Stimulated activated naive CD8-positive, alpha-beta T cell treated with anti-CD3 and anti-CD28 coated beads, Interleukin-15, Interleukin-2, amounts not matched to agents 100 ng/mL and 50 ng/mL, for 24 hours (primary cell): Measurements from ENCODE around the gene HSD17B13.
"Not testable (repeated sequence)": the region's sequence is repeated elsewhere in the genome, so short reads cannot be mapped to it uniquely, and the experiment has no call there.

Source experiments
- H3K27ac Mint-ChIP-seq: one replicate; pipeline ENCODE4 v1.8.0; 2021; ENCODE audit warnings: mild to moderate bottlenecking, mixed read lengths
- H3K27me3 Mint-ChIP-seq: one replicate; pipeline ENCODE4 v1.8.0; 2021; ENCODE audit warnings: mixed read lengths
- H3K36me3 Mint-ChIP-seq: one replicate; pipeline ENCODE4 v1.8.0; 2021; ENCODE audit warnings: low read depth, mixed read lengths
- H3K4me1 Mint-ChIP-seq: one replicate; pipeline ENCODE4 v1.8.0; 2021; ENCODE audit warnings: low read depth, mixed read lengths
- H3K4me3 Mint-ChIP-seq: one replicate; pipeline ENCODE4 v1.8.0; 2021; ENCODE audit warnings: mild to moderate bottlenecking, mixed read lengths
- H3K9me3 Mint-ChIP-seq: one replicate; pipeline ENCODE4 v1.8.0; 2021; ENCODE audit warnings: mixed read lengths

HSD17B13 gene, protein sequence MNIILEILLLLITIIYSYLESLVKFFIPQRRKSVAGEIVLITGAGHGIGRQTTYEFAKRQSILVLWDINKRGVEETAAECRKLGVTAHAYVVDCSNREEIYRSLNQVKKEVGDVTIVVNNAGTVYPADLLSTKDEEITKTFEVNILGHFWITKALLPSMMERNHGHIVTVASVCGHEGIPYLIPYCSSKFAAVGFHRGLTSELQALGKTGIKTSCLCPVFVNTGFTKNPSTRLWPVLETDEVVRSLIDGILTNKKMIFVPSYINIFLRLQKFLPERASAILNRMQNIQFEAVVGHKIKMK

DNA sequence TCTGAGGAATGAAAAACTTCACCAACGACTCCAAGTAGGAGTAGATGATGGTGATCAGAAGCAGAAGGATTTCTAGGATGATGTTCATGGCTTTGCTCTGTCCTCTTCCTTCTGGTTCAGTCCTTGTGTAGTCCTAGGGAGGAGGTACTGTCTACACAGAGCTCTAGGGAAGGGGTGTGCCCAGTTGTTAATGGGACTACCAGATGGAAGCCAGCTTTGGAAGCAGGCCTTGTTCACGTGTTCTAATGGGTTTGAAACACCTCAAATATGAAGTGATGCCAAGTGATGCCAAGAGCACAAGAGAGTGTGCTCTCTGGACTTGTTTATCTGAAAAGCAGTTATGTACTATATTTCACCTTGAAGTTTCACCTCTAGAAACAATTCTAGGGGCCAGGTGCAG lies at the start of gene HSD17B13:
Gene HSD17B13, minus strand, starts transcription at position 129 of the 400 bp plus-strand sequence. Its CDS starts 41 bp downstream, at position 88.
- Mint-ChIP-seq H3K36me3 (no peaks in the 10 kb centered on the region), H3K4me1 (no peaks in the 10 kb centered on the region), H3K27me3 (no peaks in the 10 kb centered on the region), H3K27ac (no peak within 1 kb of the TSS), H3K9me3 (no peaks in the 10 kb centered on the region), H3K4me3 (no peak within 1 kb of the TSS)

DNA sequence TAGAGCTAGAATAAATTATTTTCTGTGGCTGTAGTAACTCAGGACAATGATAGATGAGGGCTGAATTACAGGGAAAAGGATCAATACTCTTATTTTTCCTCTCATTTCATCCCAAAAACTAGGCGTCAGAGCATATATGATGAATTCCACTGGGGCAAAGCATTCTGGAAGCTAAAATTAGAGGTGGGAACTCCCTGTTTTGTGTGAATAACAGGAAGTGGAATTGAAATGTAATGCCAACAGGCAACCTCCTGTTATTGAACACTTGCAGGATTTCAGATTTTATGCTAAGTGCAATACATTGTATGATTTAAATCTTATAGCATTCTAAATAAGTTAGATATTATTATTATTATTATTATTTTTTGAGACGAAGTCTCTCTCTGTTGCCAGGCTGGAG lies 47.4 kb upstream of the HSD17B13 start:
- H3K4me1 Mint-ChIP-seq: no peaks in the 10 kb centered on the region
- H3K9me3 Mint-ChIP-seq: no peaks in the 10 kb centered on the region
- H3K4me3 Mint-ChIP-seq: no peak overlapping the region
- peaks cover 38% of the 10 kb centered on the region for H3K36me3 Mint-ChIP-seq
- H3K27ac Mint-ChIP-seq: no peak overlapping the region
- H3K27me3 Mint-ChIP-seq: no peaks in the 10 kb centered on the region

DNA sequence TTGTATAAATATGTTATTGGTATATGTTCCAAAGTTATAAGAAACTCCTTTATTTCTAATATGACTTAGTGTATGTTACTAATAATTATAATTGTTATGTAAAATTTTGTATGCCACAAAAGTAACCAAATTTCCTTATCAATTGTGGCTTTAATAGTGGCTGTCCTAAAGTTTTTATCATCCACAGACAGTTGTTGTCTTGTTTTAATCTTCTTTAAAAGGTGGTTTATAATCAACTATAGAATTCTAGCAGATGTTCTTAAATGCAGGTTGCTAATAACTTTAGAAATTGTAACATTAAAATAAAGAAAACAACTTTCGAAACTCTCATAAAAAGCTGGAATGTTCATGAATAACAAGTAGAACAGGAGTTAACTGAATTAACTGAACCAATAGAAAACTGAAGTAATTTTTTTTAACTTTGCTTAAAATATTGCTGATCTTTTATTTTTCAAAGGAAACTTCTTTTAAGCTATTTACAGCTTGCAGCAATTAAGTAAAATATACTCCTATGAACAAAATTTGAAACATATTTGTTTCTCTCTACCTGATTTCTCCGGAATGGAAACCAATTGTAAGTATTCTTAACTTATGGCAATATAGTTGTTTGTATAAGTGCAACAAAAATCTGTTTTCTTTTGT lies 44.0 kb upstream of the HSD17B13 start:
- no peak overlapping the region for H3K27ac Mint-ChIP-seq
- no peaks in the 10 kb centered on the region for H3K4me1 Mint-ChIP-seq
- H3K9me3 Mint-ChIP-seq: no peaks in the 10 kb centered on the region
- H3K36me3 Mint-ChIP-seq: peaks cover 29% of the 10 kb centered on the region
- no peak overlapping the region for H3K4me3 Mint-ChIP-seq
- no peaks in the 10 kb centered on the region for H3K27me3 Mint-ChIP-seq

DNA sequence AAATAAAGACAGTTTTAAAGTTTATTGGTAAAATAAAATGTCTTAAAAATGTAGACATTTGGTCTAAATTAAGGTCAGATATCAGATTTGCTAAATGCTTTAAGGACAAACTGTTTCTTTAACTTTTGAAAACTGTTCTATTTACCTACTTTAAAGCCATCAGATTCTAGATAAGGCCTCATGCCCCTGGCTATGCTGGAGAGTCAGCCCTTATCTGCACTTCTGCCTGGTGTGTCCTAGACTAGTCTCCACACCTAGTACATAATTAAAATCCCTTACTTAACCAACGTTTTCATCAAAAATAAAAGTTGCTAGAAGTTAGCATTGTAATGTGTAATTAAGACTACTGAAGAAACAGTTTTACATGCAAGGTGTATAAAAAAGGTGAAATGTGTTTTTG lies 42.7 kb upstream of the HSD17B13 start:
- Mint-ChIP-seq H3K9me3 (no peaks in the 10 kb centered on the region), H3K27ac (no peak overlapping the region), H3K4me3 (no peak overlapping the region), H3K4me1 (no peaks in the 10 kb centered on the region), H3K36me3 (peaks cover 22% of the 10 kb centered on the region), H3K27me3 (no peaks in the 10 kb centered on the region)

DNA sequence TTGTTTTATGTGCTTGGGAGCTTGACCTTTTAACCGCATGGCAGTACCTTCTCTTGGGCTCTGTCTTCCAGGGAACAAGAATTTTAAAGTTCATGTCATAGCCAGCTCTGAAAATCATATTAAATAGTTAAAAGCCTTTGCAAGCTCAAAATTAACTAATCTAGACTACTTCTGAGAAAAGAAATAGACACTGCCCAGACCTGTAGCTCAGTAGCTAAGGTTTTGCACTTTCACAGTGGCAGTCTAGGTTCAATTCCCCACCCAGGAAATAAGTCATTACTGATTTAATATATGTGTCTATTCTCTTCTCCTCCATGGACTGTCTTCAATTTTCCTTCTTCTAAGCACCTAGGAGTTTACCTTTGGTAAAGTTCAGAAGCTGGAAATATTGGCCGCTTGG lies 40.9 kb upstream of the HSD17B13 start:
- H3K27me3 Mint-ChIP-seq: no peaks in the 10 kb centered on the region
- H3K9me3 Mint-ChIP-seq: no peaks in the 10 kb centered on the region
- H3K4me1 Mint-ChIP-seq: no peaks in the 10 kb centered on the region
- H3K4me3 Mint-ChIP-seq: no peak overlapping the region
- no peak overlapping the region for H3K27ac Mint-ChIP-seq
- peaks cover 21% of the 10 kb centered on the region for H3K36me3 Mint-ChIP-seq

DNA sequence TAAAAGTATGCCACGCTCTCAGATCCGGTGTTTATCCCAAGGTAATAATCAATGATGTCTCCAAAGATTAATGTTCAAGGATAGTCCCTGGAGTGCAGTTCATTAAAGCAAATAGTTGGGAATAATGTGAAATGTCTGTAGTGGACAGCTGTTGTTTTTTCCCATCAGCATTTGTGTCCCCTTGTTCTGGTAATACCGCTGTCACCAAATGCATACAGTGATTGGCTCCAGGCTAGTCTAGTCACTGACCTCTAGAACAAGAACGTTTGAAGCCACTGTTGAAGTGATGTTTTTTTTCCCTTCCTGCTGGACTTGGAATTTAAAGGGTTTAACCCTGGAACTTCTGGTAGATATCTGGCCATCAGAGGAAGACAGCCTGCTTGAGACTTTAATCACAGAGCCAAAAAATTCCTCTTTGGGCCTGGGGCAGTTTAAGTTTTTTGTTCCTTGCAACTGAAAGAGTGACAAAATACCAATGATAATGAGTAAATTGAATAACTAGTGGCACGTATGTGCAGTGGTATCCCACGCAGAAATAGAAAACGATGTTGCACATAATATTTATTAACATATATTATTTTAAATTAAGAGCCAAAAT lies 37.8 kb upstream of the HSD17B13 start:
- Mint-ChIP-seq H3K27ac (no peak overlapping the region), H3K4me3 (no peak overlapping the region), H3K27me3 (no peaks in the 10 kb centered on the region), H3K36me3 (peaks cover 17% of the 10 kb centered on the region), H3K4me1 (no peaks in the 10 kb centered on the region), H3K9me3 (no peaks in the 10 kb centered on the region)

DNA sequence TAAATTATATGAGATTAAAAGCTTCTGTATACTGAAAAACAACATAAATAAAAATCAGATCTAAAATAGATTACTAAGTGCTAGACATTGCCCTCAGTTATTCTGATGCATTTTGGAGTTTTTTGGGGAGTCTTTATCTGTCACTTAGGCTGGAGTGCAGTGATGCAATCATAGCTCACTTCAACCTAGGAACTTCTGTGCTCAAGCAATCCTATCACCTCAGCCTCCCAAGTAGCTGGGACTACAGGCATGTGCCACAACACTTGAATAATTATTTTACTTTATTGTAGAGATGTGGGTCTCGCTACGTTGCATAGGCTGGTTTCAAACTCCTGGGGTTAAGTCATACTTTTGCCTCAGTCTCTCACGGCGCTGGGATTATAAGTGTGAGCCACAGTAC lies 36.6 kb upstream of the HSD17B13 start:
- Mint-ChIP-seq H3K4me1 (no peaks in the 10 kb centered on the region), H3K36me3 (peaks cover 23% of the 10 kb centered on the region), H3K27ac (no peak overlapping the region)

DNA sequence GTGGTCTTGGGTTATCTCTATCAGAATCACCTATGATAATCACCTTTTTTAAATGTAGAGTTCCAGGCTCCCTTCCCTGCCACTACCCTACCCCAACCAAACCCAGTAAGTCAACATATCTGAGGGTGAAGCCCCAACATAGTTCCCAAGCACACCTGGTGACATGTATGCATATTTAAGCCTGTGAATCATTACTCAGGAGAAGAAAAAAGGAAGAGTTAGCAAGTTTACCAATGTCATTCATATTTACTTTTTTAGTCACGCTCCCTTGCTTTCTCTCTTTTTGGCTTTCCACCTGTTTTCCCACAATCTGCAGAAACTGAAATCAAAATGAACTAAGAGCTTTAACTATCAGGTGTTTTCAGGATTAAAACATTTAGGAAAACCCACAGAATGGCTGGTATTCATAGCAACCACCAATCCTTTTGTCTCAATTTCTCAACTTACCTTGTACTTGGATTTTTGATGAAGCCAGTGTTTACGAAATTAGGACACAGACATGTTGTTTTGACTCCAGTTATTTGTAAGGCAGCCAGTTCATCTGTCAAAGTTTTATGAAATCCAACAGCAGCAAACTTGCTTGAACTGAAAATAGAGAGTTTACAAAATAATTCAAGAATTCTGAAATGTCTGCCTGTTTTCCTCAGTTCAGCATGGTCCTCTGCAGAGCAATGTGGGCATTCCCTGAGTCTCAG lies 34.3 kb upstream of the HSD17B13 start:
- Mint-ChIP-seq H3K36me3 (peaks cover 30% of the 10 kb centered on the region), H3K27me3 (no peaks in the 10 kb centered on the region)

More for the DNA sequence above, 36.6 kb upstream of the HSD17B13 start:
- no peaks in the 10 kb centered on the region for H3K9me3 Mint-ChIP-seq
- no peaks in the 10 kb centered on the region for H3K27me3 Mint-ChIP-seq
- no peak overlapping the region for H3K4me3 Mint-ChIP-seq

DNA sequence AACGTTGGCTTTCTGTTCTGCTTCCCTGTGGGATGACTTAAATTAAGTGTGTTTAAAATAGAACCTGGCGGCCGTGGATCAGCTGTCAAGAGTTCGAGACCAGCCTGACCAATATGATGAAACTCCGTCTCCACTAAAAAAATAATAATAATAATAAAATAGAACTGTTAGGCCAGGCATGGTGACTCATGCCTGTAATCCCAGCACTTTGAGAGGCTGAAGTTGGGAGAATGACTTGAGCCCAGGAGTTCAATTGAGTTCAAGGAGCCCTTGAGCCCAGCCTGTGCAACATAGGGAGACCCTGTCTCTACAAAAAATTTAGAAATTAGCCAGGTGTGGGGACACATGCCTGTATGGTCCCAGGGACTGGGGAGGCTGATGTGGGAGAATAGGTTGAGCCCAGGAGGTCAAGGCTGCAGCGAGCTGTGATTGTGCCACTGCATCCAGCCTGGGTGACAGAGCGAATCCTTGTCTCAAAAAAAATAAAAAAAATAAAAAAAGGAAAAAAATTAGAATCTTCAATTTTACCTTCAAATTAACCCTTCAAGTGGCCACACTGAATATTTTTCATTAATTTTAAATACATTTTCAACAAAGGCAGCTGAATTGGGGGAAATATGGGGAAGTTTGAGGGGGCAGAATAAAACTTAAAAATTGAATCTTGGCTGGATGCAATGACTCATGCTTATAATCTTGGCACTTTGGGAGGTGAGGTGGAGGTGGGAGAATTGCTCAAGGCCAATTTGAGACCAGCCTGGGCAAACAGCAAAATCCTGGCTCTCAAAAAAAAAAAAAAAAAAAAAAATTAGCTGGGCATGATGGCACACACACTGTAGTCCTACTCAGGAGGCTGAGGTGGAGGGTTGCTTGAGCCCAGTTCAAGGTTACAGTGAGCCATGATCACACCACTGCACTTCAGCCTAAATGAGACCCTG lies 31.8 kb upstream of the HSD17B13 start:
- Mint-ChIP-seq H3K27me3 (no peaks in the 10 kb centered on the region), H3K36me3 (peaks cover 25% of the 10 kb centered on the region), H3K9me3 (no peaks in the 10 kb centered on the region), H3K27ac (no peak overlapping the region), H3K4me3 (no peak overlapping the region), H3K4me1 (no peaks in the 10 kb centered on the region)

More for the DNA sequence above, 34.3 kb upstream of the HSD17B13 start:
- Mint-ChIP-seq H3K4me1 (no peaks in the 10 kb centered on the region), H3K27ac (no peak overlapping the region), H3K9me3 (no peaks in the 10 kb centered on the region), H3K4me3 (no peak overlapping the region)

DNA sequence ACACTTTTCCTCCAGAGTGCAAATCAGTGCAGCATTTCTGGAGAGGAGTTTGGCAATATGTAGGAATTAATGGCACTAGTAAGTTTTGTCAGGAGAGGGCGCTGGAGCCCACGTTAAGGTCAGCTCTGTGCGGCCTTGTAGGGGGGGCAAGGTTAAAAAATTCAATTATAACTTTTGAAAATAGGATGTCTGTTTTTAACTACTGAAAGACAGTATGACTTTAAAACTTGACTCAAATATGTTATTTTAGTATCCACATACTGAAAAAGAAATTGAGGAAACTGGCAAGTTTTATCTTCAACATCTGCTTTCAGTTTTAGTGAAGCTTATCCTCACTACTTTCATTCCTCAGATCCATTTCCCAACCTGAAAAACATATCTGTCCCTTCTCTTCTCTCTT lies 30.9 kb upstream of the HSD17B13 start:
- no peak overlapping the region for H3K27ac Mint-ChIP-seq
- no peaks in the 10 kb centered on the region for H3K4me1 Mint-ChIP-seq
- H3K27me3 Mint-ChIP-seq: no peaks in the 10 kb centered on the region
- H3K9me3 Mint-ChIP-seq: no peaks in the 10 kb centered on the region
- H3K36me3 Mint-ChIP-seq: peaks cover 25% of the 10 kb centered on the region
- H3K4me3 Mint-ChIP-seq: no peak overlapping the region

DNA sequence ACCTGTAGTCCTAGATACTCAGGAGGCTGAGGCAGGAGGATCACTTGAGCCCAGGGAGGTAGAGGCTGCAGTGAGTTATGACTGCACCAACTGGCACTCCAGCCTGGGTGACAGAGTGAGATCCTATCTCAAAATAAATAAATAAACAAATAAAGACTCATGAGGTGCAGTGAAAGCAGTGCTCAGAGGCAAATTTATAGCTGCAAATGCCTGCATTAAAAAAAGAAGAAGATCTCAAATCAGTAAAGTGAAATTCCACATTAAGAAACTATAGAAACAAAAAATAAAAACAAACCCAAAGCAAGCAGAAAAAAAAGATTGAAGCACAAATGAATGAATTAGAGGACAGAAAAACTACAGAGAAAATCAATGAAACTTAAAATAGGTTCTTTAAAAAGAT lies 22.5 kb upstream of the HSD17B13 start:
- Mint-ChIP-seq H3K27me3 (no peaks in the 10 kb centered on the region), H3K4me1 (no peaks in the 10 kb centered on the region), H3K36me3 (peaks cover 43% of the 10 kb centered on the region), H3K9me3 (peaks cover 10% of the 10 kb centered on the region), H3K4me3 (no peak overlapping the region), H3K27ac (no peak overlapping the region)

DNA sequence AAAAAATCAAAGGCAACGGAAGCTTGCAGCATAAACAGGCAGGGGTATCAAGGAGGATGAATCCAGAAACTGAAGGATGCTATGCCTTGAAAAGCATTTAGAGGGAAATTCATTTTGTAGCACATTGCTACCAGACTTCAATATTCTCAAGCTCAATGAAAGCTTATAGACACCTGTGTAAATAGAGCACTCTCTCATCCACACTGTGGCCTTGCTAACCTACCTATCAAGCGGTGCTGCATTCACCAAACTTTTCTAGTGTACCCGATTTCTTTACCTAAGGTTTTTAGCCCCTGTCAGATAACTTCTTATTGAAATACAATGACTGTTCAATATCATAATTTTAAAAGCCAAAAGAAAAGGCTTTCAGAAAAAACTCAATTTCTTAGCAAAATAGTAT lies 20.2 kb upstream of the HSD17B13 start:
- H3K4me1 Mint-ChIP-seq: no peaks in the 10 kb centered on the region
- peaks cover 10% of the 10 kb centered on the region for H3K9me3 Mint-ChIP-seq
- no peak overlapping the region for H3K27ac Mint-ChIP-seq
- no peak overlapping the region for H3K4me3 Mint-ChIP-seq
- no peaks in the 10 kb centered on the region for H3K27me3 Mint-ChIP-seq
- peaks cover 66% of the 10 kb centered on the region for H3K36me3 Mint-ChIP-seq

DNA sequence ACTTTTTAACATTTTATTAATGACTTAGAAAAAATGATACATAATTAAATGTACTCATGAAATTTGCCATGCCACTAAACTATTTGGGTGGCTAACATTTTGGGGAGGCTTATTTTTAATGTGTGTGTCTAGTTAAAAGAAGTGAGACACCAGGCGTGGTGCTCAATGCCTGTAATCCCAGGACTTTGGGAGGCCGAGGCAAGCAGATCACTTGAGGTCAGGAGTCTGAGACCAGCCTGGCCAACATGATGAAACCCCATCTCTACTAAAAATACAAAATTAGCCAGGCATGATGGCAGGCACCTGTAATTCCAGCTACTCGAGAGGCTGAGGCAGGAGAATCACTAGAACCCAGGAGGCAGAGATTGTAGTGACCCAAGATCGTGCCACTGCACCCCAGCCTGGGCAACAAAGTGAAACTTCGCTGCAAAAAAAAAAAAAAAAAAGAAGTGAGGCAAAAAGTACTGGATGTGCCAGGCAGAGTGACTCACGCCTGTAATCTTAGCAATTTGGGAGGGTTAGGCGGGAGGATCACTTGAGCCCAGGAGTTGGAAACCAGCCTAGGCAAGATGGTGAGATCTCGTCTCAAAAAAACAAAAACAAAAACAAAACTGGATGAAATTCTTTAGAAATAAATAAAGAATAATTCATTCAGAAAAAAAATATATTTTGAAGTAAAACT lies 19.4 kb upstream of the HSD17B13 start:
- Mint-ChIP-seq H3K9me3 (peaks cover 10% of the 10 kb centered on the region), H3K36me3 (peaks cover 72% of the 10 kb centered on the region)
- not testable (repeated sequence) for H3K4me1 Mint-ChIP-seq, H3K27me3 Mint-ChIP-seq, H3K27ac Mint-ChIP-seq, H3K4me3 Mint-ChIP-seq

DNA sequence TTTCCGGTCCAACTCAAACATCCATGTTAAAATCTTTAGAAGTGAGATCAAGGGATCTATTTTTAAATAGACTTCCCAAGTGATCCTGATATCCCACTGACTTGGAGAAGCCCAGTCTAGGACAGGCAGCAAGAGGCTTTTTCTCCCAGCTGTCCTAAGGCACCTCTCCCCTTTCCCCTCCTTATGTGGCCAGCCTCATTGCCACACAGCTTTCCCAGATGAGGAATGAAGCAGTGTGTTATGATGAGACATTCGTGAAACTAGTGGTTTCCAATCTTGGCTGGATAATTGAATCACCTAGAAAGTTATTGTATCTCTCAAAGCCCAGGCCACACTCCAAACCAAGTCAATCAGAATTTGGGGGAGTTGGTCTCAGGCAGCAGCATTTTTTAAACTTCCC lies 16.8 kb upstream of the HSD17B13 start:
- Mint-ChIP-seq H3K4me1 (no peaks in the 10 kb centered on the region), H3K27me3 (no peaks in the 10 kb centered on the region), H3K9me3 (peaks cover 6% of the 10 kb centered on the region), H3K36me3 (peaks cover 74% of the 10 kb centered on the region), H3K27ac (no peak overlapping the region), H3K4me3 (no peak overlapping the region)
